ENCODE data around the gene SLC38A10.
A peak's percentile ranks its signal among the peaks of the same experiment; 100 is the strongest.

SLC38A10 gene

DNA sequence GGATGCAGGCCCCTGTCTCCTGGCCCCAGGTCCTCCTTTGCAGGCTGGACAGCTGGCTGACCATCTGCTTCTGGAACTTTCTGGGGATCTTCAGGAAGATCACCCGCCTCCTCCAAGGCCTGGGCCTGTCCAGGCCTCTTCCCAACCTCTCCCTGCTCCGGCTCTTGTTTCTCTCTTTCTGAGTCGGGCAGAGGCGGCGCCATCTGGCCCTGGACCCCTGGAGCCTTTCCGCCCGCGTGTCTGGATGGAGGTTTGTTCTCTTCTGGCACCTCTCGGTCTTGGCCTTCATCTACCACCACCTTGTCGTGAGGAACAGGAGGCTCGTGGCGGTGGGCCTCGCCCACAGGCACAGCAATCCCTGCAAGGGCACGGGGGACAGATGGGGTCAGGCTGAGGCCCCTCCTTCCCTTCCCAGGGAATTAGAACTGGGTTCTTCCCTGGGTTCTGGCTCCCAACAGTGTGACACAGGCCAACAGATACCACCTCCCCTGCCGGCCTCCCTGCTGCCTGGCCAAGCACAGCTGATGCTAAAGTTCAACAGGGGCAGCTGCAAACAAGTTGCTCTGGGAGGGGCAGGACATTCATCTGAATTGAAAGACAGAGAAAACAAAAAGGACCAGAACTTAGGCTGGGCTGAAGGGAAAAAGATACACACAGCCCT, 42.7 kb downstream of the SLC38A10 start:
- peak in 1 of 14 donors; percentile 63 for DNase-seq

- peak in 1 of 14 donors; percentile 53 for DNase-seq
Observed at GRCh38 chr17:81251709-81252301, 43.3 kb downstream of the SLC38A10 start.

GRCh38 chr17:81251094-81251708, 43.9 kb downstream of the SLC38A10 start:
- DNase-seq = no peak

GRCh38 chr17:81250286-81251093, 44.6 kb downstream of the SLC38A10 start:
- no peak for DNase-seq

GRCh38 chr17:81249223-81250040, 45.7 kb downstream of the SLC38A10 start:
- no peak for DNase-seq

DNA sequence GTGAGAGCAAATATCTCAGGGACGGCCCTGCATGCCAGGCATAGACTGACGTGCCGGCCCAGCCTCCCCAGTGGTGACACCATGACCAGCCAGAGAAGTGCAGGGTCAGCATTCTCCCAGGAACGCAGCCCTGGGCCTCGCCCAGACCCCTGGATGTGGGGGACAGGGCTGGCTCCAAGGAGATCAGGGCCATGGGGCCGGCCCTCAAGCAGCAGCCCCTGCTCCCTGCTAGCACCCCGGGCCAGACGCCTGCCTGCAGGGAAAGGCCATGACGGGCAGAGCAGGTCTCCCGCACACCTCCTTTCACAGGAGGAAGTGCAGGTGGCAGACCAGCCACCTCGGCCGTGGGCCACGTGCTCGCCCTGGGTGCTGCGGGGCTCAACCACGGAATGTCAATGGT, 46.5 kb downstream of the SLC38A10 start:
- no peak for DNase-seq

DNA sequence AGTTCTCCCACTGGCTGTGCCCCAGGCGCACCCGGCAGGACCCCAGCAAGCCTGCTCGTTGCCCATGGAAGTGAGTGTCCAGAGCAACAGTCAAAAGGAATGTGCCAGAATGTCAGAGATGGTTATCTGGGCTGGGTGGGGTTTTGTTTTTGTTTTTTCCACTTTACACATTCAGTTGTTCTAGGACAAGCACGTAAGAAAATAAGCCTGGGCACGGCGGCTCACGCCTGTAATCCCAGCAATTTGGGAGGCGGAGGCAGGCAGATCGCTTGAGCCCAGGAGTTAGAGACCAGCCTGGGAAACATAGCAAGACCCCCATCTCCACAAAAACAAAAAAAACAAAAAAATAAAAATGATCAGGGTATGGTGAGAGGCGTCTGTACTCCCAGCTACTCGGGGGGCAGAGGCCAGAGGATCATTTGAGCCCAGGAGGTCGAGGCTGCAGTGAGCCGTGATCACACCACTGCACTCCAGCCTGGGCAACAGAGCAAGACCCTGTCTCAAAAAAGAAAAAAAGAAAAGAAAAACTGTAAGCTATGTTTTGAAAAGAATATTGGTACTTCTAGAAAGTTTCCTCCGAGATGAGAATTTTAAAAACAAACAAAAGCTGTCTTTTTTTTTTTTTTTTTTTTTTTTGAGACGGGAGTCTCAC, 47.6 kb downstream of the SLC38A10 start:
- no peak for DNase-seq

DNA sequence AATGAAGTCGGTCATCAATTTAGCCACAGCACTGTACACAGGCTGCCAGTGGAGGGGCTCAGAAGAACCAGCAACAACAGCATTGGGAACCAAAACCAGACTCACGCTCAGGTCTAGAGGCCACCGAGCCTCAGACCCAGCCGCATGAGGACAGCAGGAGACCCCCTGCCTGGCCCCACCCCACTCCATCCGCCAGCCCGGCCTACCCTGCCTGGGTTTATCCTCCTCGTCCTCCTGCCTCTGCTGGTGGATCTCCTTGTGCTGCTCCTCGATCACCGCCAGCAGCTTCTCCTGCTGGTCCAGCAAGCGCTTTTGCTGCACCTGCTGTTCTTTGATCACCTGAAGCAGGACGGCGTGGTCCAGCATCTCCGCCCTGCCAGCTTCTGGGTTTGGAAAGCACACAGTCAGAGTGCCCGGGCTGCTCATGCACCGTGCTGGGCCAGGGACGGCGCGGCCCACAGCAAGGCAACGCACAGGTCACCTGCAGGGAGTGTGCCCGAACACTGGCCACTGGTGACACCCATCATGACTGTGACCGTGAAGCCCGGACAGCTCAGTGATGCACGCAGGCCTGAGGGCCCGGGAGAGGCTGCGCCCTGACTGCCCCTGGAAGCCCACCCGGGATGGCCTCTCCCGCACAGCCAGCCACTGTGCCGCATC, 48.3 kb downstream of the SLC38A10 start:
- no peak for DNase-seq

DNA sequence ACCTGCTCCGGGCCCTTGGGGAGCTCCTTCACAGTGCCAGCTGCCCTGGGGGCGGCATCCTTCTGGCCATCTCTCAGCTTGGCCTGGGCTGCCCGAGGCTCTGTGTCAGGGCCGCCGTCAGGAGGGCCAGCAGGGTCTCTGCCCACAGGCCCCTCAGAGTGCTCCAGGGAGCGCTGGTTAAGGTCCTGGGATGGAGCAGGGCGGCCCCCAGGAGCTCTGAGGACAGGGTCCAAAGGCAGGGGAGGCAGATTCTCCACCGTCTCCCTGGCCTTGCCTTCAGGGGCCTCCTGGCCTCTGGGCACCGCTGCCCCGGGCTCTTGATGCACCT, 48.8 kb downstream of the SLC38A10 start:
- no peak for DNase-seq

DNA sequence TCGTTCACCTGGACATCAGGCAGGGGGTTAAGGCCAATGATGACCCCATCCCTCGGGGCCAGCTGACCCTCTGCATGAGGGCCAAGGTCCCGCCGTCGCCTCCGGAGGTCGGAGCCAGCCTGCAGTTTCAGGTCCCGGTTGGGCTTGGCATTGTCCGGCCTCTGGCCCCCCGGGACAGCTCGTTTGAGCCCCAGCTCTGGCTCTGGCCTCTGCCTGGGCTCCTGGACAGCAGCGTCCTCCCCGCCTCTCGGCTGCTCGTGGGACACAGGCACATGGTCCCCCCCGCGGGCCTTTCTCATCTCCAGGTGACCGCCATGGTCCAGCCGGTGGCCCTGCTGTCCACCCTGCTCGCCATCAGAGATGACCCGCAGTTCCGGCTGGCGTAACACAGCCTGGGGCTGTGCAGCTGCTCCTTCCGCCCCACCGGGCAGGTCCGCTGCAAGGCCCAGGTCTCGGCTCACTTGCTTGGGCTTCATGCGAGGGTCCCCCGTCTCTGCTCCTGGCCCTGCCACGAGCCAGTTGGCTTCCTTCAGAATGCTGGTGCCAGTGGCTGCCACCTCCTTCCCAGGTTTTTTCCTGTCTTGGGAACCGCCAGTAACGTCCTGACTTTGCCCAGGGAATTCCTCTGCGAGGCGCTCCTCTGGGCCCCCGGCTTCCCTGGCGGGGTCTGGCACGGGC, 49.3 kb downstream of the SLC38A10 start:
- DNase-seq = no peak

DNA sequence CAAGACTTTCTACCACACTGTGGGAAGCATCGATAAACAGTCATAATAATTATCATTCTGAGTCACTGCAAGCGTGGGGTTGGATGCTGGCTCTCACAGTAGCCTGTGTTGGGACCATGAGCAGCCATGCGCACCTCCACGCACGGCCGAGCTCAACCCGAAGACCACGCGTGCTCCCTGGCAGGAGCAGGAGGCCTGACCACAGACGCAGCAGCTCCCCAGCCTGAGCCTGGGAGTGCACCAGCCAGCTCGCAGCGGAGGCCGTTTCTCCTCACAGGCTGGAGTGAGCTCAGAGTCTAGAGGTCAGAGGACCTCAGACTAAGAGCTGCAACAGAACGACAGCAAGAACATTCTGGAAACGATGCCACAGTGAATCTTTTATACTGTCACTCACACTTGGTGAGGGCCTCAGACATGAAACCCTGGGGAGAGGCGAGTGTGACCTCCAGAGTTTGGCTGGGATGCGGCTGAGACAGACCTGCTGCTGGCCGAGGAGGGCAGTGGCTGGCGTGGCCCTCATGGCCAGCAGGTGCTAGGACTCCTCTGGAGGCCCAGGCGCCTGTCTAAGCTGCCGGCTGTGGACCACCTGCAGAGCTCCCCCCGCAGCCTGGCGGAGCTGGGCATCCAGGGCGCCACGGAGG, 50.0 kb downstream of the SLC38A10 start:
- no peak for DNase-seq

DNA sequence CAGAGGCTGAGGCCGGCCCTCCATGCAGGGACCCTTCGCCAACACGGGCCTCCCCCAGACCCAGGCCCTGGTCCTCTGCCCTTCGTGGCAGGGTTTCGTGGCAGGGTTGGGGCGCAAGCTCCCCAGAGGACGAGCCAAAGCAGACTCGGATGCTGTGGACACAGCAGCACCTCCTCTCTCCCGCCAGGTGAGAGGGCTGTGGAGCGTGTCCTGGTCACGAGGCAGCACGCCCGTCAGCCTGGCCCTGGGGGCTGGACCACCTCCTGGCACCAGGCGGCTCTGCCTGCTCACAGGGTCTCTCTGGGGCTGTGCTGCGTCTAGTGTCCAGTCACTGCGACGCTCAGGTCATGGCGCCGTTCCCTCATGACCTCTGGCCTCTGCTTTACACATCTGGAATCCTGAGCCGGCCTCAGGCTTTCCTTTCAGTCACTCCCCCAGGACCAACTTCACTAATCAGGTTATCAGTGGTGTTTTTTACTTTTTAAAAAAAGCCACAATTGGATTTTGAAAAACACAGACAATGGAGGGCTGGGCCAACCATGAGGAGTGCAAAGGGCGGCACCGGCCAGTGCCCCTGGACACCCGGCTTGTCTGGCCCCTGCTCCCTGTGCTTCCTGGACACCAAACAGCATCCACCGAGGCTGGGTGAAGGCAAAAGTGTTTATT, 50.6 kb downstream of the SLC38A10 start:
- no peak for DNase-seq

DNA sequence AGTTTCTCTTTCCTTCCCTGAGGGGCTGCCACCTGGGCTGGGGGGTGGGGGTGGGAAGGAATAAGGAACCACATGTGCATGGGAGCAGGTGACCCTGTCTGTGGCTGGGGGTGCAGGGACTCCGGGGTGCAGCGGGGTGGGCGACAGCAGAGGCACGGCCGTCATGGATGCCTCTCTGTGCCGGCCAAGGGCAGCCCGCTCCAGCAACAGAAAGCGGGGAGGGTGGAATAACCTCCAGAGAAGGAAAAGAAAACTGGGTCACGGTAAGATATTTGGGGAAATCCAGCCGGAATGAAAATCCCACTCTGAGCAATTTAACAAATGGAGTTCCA, 51.8 kb downstream of the SLC38A10 start:
- no peak for DNase-seq

GRCh38 chr17:81242421-81243332, 52.4 kb downstream of the SLC38A10 start:
- no peak for DNase-seq

GRCh38 chr17:81241648-81242420, 53.3 kb downstream of the SLC38A10 start:
- DNase-seq = peak in 6 of 14 donors; percentile 9 to 60 (median 22)

GRCh38 chr17:81241203-81241602, 53.9 kb downstream of the SLC38A10 start:
- DNase-seq = no peak

- DNase-seq = no peak
Observed at GRCh38 chr17:81240761-81241160, 54.3 kb downstream of the SLC38A10 start.
